Fibroblast of lung (primary cell): ENCODE measurements around the gene SMIM12. TPM values are rescaled to one million over a fixed set of nuclear protein-coding genes. Genes with fewer than 3 reads are reported as not detected.

ENCODE experiments used
- DNase-seq, 2 donors: peaks; one replicate each; pipeline versions ENCODE4 v3.0.0 to v3.0.0-alpha.2; 2010; ENCODE audit warnings: low read depth in 2 of 2
- H2AFZ ChIP-seq: 2 replicates; pipeline ENCODE4 v1.5.1; 2012; ENCODE audit warnings: low read length, control low read depth, inconsistent platforms
- H3K27ac ChIP-seq: 2 replicates; pipeline ENCODE4 v1.5.1; 2011; ENCODE audit warnings: low read length, control low read depth; ENCODE audit not compliant: insufficient read depth
- H3K27me3 ChIP-seq: 2 replicates; pipeline ENCODE4 v1.5.1; 2011; ENCODE audit warnings: mild to moderate bottlenecking, low read length; ENCODE audit not compliant: control insufficient read depth, insufficient read depth
- H3K36me3 ChIP-seq: 2 replicates; pipeline ENCODE4 v1.5.1; 2011; ENCODE audit warnings: low read length; ENCODE audit not compliant: control insufficient read depth, insufficient read depth
- H3K4me1 ChIP-seq: 2 replicates; pipeline ENCODE4 v1.5.1; 2011; ENCODE audit warnings: low read length; ENCODE audit not compliant: control insufficient read depth, insufficient read depth; ENCODE audit errors: extremely low read depth
- H3K4me2 ChIP-seq: 2 replicates; pipeline ENCODE4 v1.5.1; 2011; ENCODE audit warnings: low read length, control low read depth; ENCODE audit not compliant: insufficient read depth; ENCODE audit errors: extremely low read depth
- H3K4me3 ChIP-seq, 4 experiments: fragments of 200-600 bp in 1 of 4; sonication (generic) in 1 of 4; replicated peaks in 1 of 4; 2 replicates each; pipeline ENCODE4 v1.5.1; 2011 to 2016; ENCODE audit warnings: low read length in 4 of 4, low read depth in 3 of 4, mild to moderate bottlenecking in 3 of 4, control low read depth in 2 of 4, inconsistent platforms in 1 of 4, mixed read lengths in 1 of 4; ENCODE audit not compliant: insufficient read depth in 1 of 4; ENCODE audit errors: control extremely low read depth in 1 of 4
- H3K79me2 ChIP-seq: 2 replicates; pipeline ENCODE4 v1.5.1; 2012; ENCODE audit warnings: mild to moderate bottlenecking, low read length, inconsistent platforms; ENCODE audit not compliant: control insufficient read depth, insufficient read depth
- H3K9ac ChIP-seq: 2 replicates; pipeline ENCODE4 v1.5.1; 2011; ENCODE audit warnings: mild to moderate bottlenecking, low read length, control low read depth; ENCODE audit not compliant: insufficient read depth
- H3K9me3 ChIP-seq: 2 replicates; pipeline ENCODE4 v1.5.1; 2012; ENCODE audit warnings: low read depth, low read length; ENCODE audit not compliant: control insufficient read depth, insufficient read depth
- H4K20me1 ChIP-seq: 2 replicates; pipeline ENCODE4 v1.5.1; 2011; ENCODE audit warnings: low read length; ENCODE audit not compliant: control insufficient read depth, insufficient read depth; ENCODE audit errors: extremely low read depth
- EZH2 ChIP-seq: IDR thresholded peaks from 2 replicates; pipeline ENCODE4 v1.5.1; 2012; ENCODE audit warnings: low read length, control low read depth, mild to moderate bottlenecking; ENCODE audit errors: missing control alignments
- polyA plus RNA-seq, 2 donors: library from polyadenylated mRNA; depleted of rRNA in 1 of 2; stranded (reverse) in 1 of 2; unstranded in 1 of 2; fragments of >200 nt; gene quantifications; 2 replicates each; pipeline ENCODE4 v1.2.1, GENCODE V29; 2011 to 2012; ENCODE audit warnings: missing spikeins in 1 of 2
- total RNA-seq: library from RNA; depleted of rRNA; stranded (reverse); fragments of >200 nt; gene quantifications from 2 replicates; pipeline ENCODE4 v1.2.1, GENCODE V29; 2014
- TF ChIP-seq, protein P1 (sequence below), 2 donors: IDR thresholded peaks in 1 of 2; conservative IDR thresholded peaks in 1 of 2; 1 replicate in 1 of 2; 2 replicates in 1 of 2; pipeline ENCODE4 v1.5.1; 2011 to 2012; ENCODE audit warnings: low read length in 2 of 2, control low read depth in 1 of 2, inconsistent platforms in 1 of 2, low read depth in 1 of 2, mild to moderate bottlenecking in 1 of 2

Gene SMIM12
- total and polyA plus RNA-seq, 2 donors (not counting 1 experiment from before 2014, with no cell fraction given): 18.2 to 59.7 TPM

DNA sequence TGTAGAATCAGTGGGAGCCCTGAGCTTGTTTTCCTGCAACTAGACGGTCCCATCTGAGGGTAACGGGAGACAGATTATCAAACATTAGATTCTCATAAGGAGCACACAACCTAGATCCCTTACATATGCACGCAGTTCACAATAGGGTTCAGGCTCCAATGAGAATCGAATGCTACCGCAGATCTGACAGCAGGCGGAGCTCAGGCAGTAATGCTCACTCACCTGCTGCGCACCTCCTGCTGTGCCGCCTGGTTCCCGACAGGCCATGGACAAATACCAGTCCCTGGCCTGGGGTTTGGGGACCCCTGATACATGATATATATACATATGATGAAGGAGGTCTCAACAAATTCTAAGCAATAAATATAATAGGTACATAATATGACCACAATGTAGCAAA is 19.7 kb upstream of the SMIM12 start:
- H3K36me3 ChIP-seq: no peaks in the 10 kb centered on the region

DNA sequence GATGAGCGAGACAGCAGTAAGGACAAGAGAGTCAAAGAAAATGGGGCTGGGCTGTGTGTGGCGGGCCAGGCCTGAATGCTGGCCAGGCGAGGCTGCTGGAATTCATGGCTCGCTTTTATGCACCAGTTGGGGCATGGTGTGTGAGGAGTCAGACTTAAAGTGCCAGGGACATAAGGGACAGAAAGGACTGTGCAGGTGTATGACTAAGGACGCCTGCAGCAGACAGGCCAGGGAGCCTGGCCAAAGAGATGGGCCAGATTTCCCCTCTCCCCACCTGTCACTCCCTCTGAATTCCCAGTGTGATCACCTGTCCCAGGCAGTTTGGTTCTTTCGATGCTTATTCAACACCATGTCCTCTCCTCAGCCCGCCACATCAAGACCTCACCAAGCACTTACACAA is 16.9 kb upstream of the SMIM12 start:
- H3K27me3 ChIP-seq: peaks cover 12% of the 10 kb centered on the region
- H3K36me3 ChIP-seq: no peaks in the 10 kb centered on the region
- H3K79me2 ChIP-seq: no peaks in the 10 kb centered on the region
- no peaks in the 10 kb centered on the region for H4K20me1 ChIP-seq
- no peak overlapping the region for H3K27ac ChIP-seq
- H3K4me2 ChIP-seq: no peak overlapping the region
- DNase-seq: no peak
- no peak for TF ChIP-seq EZH2
- TF ChIP-seq, protein P1, sequence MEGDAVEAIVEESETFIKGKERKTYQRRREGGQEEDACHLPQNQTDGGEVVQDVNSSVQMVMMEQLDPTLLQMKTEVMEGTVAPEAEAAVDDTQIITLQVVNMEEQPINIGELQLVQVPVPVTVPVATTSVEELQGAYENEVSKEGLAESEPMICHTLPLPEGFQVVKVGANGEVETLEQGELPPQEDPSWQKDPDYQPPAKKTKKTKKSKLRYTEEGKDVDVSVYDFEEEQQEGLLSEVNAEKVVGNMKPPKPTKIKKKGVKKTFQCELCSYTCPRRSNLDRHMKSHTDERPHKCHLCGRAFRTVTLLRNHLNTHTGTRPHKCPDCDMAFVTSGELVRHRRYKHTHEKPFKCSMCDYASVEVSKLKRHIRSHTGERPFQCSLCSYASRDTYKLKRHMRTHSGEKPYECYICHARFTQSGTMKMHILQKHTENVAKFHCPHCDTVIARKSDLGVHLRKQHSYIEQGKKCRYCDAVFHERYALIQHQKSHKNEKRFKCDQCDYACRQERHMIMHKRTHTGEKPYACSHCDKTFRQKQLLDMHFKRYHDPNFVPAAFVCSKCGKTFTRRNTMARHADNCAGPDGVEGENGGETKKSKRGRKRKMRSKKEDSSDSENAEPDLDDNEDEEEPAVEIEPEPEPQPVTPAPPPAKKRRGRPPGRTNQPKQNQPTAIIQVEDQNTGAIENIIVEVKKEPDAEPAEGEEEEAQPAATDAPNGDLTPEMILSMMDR (conservative IDR thresholded peaks at IDR 0.05 in 1 of 2, IDR thresholded peaks at IDR 0.05 in 1 of 2; ENCODE audit: low read depth in 1 of 2, low read length in 2 of 2): no peak
- no peak overlapping the region for H3K9ac ChIP-seq
- H3K4me3 ChIP-seq: no peak overlapping the region
- H2AFZ ChIP-seq: no peak overlapping the region
- no peaks in the 10 kb centered on the region for H3K4me1 ChIP-seq
- H3K9me3 ChIP-seq: no peaks in the 10 kb centered on the region

More for the DNA sequence above, 19.7 kb upstream of the SMIM12 start:
- no peak overlapping the region for H3K27ac ChIP-seq
- no peak overlapping the region for H3K4me3 ChIP-seq
- peaks cover 6% of the 10 kb centered on the region for H3K27me3 ChIP-seq
- H3K79me2 ChIP-seq: no peaks in the 10 kb centered on the region
- H3K9ac ChIP-seq: no peak overlapping the region
- no peak overlapping the region for H2AFZ ChIP-seq
- no peaks in the 10 kb centered on the region for H3K9me3 ChIP-seq
- no peaks in the 10 kb centered on the region for H3K4me1 ChIP-seq
- no peak for DNase-seq
- no peaks in the 10 kb centered on the region for H4K20me1 ChIP-seq
- TF ChIP-seq EZH2: no peak
- TF ChIP-seq, protein P1 (conservative IDR thresholded peaks at IDR 0.05 in 1 of 2, IDR thresholded peaks at IDR 0.05 in 1 of 2; ENCODE audit: low read depth in 1 of 2, low read length in 2 of 2): no peak
- H3K4me2 ChIP-seq: no peak overlapping the region

DNA sequence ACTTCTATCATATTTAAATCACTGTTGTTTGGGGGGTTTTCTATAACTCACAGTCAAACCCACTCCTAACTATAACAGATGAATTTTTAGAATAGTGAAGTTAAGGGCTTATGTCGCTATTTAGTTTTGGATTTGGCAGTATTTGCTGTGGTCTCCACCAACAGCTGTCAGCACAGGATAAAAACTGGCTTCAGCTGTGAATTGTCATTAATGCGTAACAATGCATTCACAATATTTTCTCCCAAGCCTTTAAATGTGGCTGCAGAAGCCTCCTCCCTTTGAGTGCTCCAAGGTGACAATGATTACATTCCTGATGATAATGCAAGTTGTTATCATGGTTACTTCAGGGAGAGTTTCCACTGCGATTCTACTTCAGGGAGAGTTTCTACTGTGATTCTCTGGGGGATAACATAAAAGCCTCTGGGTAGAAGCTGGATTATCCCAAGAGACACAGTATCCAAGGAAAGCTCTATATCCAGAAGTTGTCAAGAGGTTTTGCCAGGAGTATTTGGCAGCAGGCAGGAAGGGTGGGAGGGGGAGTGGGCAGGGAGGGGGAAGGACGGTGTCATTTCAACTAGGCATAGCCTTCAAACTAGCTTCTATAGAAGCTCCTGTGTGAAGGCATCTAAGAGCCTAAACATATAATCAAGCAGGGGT is 14.9 kb upstream of the SMIM12 start:
- H3K27ac ChIP-seq: no peak overlapping the region
- no peak for TF ChIP-seq EZH2
- TF ChIP-seq, protein P1 (conservative IDR thresholded peaks at IDR 0.05 in 1 of 2, IDR thresholded peaks at IDR 0.05 in 1 of 2; ENCODE audit: low read depth in 1 of 2, low read length in 2 of 2): no peak
- H3K27me3 ChIP-seq: peaks cover 13% of the 10 kb centered on the region
- H2AFZ ChIP-seq: no peak overlapping the region
- no peak for DNase-seq
- no peaks in the 10 kb centered on the region for H3K4me1 ChIP-seq
- no peak overlapping the region for H3K4me3 ChIP-seq
- no peaks in the 10 kb centered on the region for H3K9me3 ChIP-seq
- H3K79me2 ChIP-seq: no peaks in the 10 kb centered on the region
- H3K9ac ChIP-seq: no peak overlapping the region
- no peaks in the 10 kb centered on the region for H4K20me1 ChIP-seq
- H3K36me3 ChIP-seq: no peaks in the 10 kb centered on the region
- no peak overlapping the region for H3K4me2 ChIP-seq
